Measurements from ENCODE around the gene CPA5. TPM values are rescaled to one million over a fixed set of nuclear protein-coding genes. Genes with fewer than 3 reads are reported as not detected.

CPA5 gene
- total RNA-seq, 1 donor from 2014 or later, result not detected

DNA sequence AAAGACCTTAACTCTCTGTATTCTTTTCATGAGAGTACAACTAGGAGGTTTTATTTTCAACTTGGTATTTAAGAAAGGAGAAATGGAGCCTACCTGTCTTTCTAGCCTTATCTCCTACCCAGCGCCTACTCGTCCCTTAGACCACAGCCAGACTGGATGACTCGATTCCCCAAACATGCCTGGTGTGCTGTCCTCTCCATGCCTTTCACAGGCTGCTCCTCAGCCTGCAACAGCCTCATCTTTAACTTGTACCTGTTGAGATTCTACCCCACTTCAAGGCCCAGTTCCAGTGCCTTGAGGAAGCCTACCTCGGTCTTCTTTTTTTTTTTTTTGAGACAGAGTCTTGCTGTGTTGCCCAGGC is 65.1 kb downstream of the CPA5 start:
- no peaks in the 10 kb centered on the region for H3K79me2 ChIP-seq (ENCODE audit: low read depth)
- no peak overlapping the region for H3K27ac Mint-ChIP-seq
- no peak overlapping the region for H3K4me3 Mint-ChIP-seq
- no peaks in the 10 kb centered on the region for H4K20me1 ChIP-seq (ENCODE audit: low read depth)
- H3K4me2 ChIP-seq, result no peak overlapping the region
- peaks cover 21% of the 10 kb centered on the region for H3K4me1 Mint-ChIP-seq
- H3K27ac ChIP-seq, result no peak overlapping the region
- H3K4me3 ChIP-seq, result no peak overlapping the region
- H3K27me3 Mint-ChIP-seq (ENCODE audit: insufficient read depth, low read depth), result no peaks in the 10 kb centered on the region
- H2AFZ ChIP-seq (replicated peaks), result no peak overlapping the region
- no peak overlapping the region for H3K9ac ChIP-seq
- no peaks in the 10 kb centered on the region for H3K36me3 ChIP-seq
- H3K9me3 Mint-ChIP-seq, result no peaks in the 10 kb centered on the region
- no peak for DNase-seq (ENCODE audit: low spot score)
- peaks cover 7% of the 10 kb centered on the region for H3K36me3 Mint-ChIP-seq
- no peaks in the 10 kb centered on the region for H3K4me1 ChIP-seq
- H3K9me3 ChIP-seq (ENCODE audit: low read depth), result no peaks in the 10 kb centered on the region
- H3K27me3 ChIP-seq, result no peaks in the 10 kb centered on the region
- H3F3A ChIP-seq (ENCODE audit: low read depth), result no peaks in the 10 kb centered on the region
- TF ChIP-seq EZH2 (IDR thresholded peaks at IDR 0.05) (no peak), EZH2phosphoT487 (IDR thresholded peaks at IDR 0.05) (no peak), CTCF (IDR thresholded peaks at IDR 0.05) (no peak)

GRCh38 chr7:130410868-130411541 is 66.4 kb downstream of the CPA5 start:
- Histone ChIP-seq H3K79me2 (ENCODE audit: low read depth) (no peaks in the 10 kb centered on the region), H2AFZ (replicated peaks) (no peak overlapping the region), H3K27ac (no peak overlapping the region), H3K9ac (no peak overlapping the region), H4K20me1 (ENCODE audit: low read depth) (no peaks in the 10 kb centered on the region), H3K4me1 (no peaks in the 10 kb centered on the region), H3F3A (ENCODE audit: low read depth) (no peaks in the 10 kb centered on the region), H3K36me3 (no peaks in the 10 kb centered on the region), H3K9me3 (ENCODE audit: low read depth) (no peaks in the 10 kb centered on the region), H3K27me3 (no peaks in the 10 kb centered on the region), H3K4me3 (no peak overlapping the region), H3K4me2 (no peak overlapping the region)
- Mint-ChIP-seq H3K27me3 (ENCODE audit: insufficient read depth, low read depth) (no peaks in the 10 kb centered on the region), H3K4me1 (peaks cover 21% of the 10 kb centered on the region), H3K27ac (no peak overlapping the region), H3K4me3 (no peak overlapping the region), H3K9me3 (no peaks in the 10 kb centered on the region), H3K36me3 (peaks cover 7% of the 10 kb centered on the region)
- TF ChIP-seq CTCF (IDR thresholded peaks at IDR 0.05), result no peak
- DNase-seq (ENCODE audit: low spot score), result no peak

DNA sequence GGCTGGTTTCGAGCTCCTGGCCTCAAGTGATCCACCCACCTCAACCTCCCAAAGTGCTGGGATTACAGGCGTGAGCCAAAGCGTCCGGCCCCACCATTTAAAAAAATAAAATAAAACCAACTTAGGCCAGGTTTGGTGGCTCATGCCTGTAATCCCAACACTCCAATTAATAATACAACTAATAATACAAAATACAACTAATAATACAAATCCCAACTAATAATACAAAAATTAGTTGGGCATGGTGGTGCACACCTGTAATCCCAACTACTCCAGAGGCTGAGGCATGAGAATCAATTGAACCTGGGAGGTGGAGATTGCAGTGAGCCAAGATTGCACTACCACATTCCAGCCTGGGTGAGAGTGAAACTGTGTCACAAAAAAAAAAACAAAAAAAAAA is 68.6 kb downstream of the CPA5 start:
- Mint-ChIP-seq H3K4me3 (no peak overlapping the region), H3K4me1 (peaks cover 33% of the 10 kb centered on the region), H3K36me3 (peaks cover 13% of the 10 kb centered on the region), H3K27me3 (ENCODE audit: insufficient read depth, low read depth) (no peaks in the 10 kb centered on the region), H3K27ac (no peak overlapping the region), H3K9me3 (no peaks in the 10 kb centered on the region)
- no peak overlapping the region for H2AFZ ChIP-seq (replicated peaks)
- H3K79me2 ChIP-seq (ENCODE audit: low read depth), result no peaks in the 10 kb centered on the region
- no peaks in the 10 kb centered on the region for H3K27me3 ChIP-seq
- H3K4me3 ChIP-seq, result no peak overlapping the region
- H3K9me3 ChIP-seq (ENCODE audit: low read depth), result no peaks in the 10 kb centered on the region
- H4K20me1 ChIP-seq (ENCODE audit: low read depth), result no peaks in the 10 kb centered on the region
- H3K4me1 ChIP-seq, result peaks cover 10% of the 10 kb centered on the region
- H3K9ac ChIP-seq, result no peak overlapping the region
- no peaks in the 10 kb centered on the region for H3K36me3 ChIP-seq
- no peaks in the 10 kb centered on the region for H3F3A ChIP-seq (ENCODE audit: low read depth)
- no peak for DNase-seq (ENCODE audit: low spot score)
- H3K4me2 ChIP-seq, result no peak overlapping the region
- no peak overlapping the region for H3K27ac ChIP-seq
- TF ChIP-seq EZH2 (IDR thresholded peaks at IDR 0.05) (no peak), EZH2phosphoT487 (IDR thresholded peaks at IDR 0.05) (no peak), CTCF (IDR thresholded peaks at IDR 0.05) (no peak)
